HCT116 (cell line): ENCODE results near the gene ANO8.

Experiments used
- CTCF ChIP-seq, 3 experiments: fragments of 200-600 bp in 1 of 3; sonication (generic) in 1 of 3; IDR thresholded peaks in 2 of 3; conservative IDR thresholded peaks in 1 of 3; 2 replicates each; pipeline ENCODE4 v1.5.1; 2012 to 2017; ENCODE audit warnings: low read depth in 2 of 3, low read length in 2 of 3, antibody characterized with exemption in 1 of 3, borderline replicate concordance in 1 of 3, control low read depth in 1 of 3, mild to moderate bottlenecking in 1 of 3, mixed read lengths in 1 of 3, mixed run types in 1 of 3, moderate library complexity in 1 of 3; ENCODE audit not compliant: insufficient read depth in 1 of 3
- EGR1 ChIP-seq: IDR thresholded peaks from 2 replicates; pipeline ENCODE4 v1.6.1; 2012; ENCODE audit warnings: low read depth
- EZH2 ChIP-seq: fragments of 200-600 bp; sonication (generic); IDR thresholded peaks from 2 replicates; pipeline ENCODE4 v1.6.1; 2017; ENCODE audit warnings: antibody characterized with exemption, mixed run types
- EZH2phosphoT487 ChIP-seq: fragments of 200-600 bp; IDR thresholded peaks from 2 replicates; pipeline ENCODE4 v1.6.1; 2018; ENCODE audit warnings: antibody characterized with exemption, borderline replicate concordance
- MAX ChIP-seq: IDR thresholded peaks from 2 replicates; pipeline ENCODE4 v1.6.1; 2012
- POLR2A ChIP-seq: IDR thresholded peaks from 2 replicates; pipeline ENCODE4 v1.7.0; 2011; ENCODE audit warnings: borderline replicate concordance; ENCODE audit not compliant: insufficient read depth, insufficient read length; ENCODE audit errors: extremely low read depth
- SIN3A ChIP-seq: IDR thresholded peaks from 2 replicates; pipeline ENCODE4 v1.6.1; 2012; ENCODE audit warnings: low read depth
- ZNF274 ChIP-seq: fragments of 200-500 bp; sonication (Bioruptor generic); IDR thresholded peaks from 2 replicates; pipeline ENCODE4 v1.6.1; 2014; ENCODE audit warnings: mild to moderate bottlenecking, low read depth, low read length, inconsistent platforms

GRCh38 chr19:17300992-17301619, 33.5 kb downstream of the ANO8 start:
- TF ChIP-seq CTCF (IDR thresholded peaks at IDR 0.05 in 2 of 3, conservative IDR thresholded peaks at IDR 0.05 in 1 of 3; ENCODE audit: borderline replicate concordance in 1 of 3, insufficient read depth in 1 of 3, low read depth in 2 of 3, low read length in 2 of 3) (no peak), EZH2 (no peak), POLR2A (no peak), ZNF274 (no peak), SIN3A (no peak), EZH2phosphoT487 (no peak), MAX (no peak), EGR1 (no peak)
